ENCODE results near the gene RNF152. TPM values are rescaled to one million over a fixed set of nuclear protein-coding genes. Genes with fewer than 3 reads are reported as not detected.

The RNF152 gene
- total and polyA plus RNA-seq, 2 of the 13 experiments (the other 11 are each of a cell fraction or from before 2014, with no cell fraction given) = 0.04 TPM; not detected in 1

GRCh38 chr18:61841706-61842105 lies 51.1 kb downstream of the RNF152 start:
- Histone ChIP-seq H2AFZ (ENCODE audit: low read length) (no peak overlapping the region), H3K79me2 (ENCODE audit: insufficient read depth, low read length) (no peaks in the 10 kb centered on the region), H4K20me1 (ENCODE audit: insufficient read depth, low read length) (no peaks in the 10 kb centered on the region), H3K9me3 (ENCODE audit: low read length) (no peaks in the 10 kb centered on the region), H3K27ac (ENCODE audit: extremely low read length, insufficient read depth, low read length) (no peak overlapping the region), H3K36me3 (replicated peaks in 1 of 2; ENCODE audit: control insufficient read depth in 1 of 2, insufficient read depth in 2 of 2, low read length in 2 of 2) (no peaks in the 10 kb centered on the region), H3K4me3 (replicated peaks in 1 of 3; ENCODE audit: insufficient read depth in 1 of 3, low read depth in 2 of 3, low read length in 3 of 3) (no peak overlapping the region), H3K9ac (ENCODE audit: insufficient read depth, low read depth, low read length) (no peak overlapping the region), H3K27me3 (ENCODE audit: control insufficient read depth in 1 of 2, insufficient read depth in 2 of 2, low read length in 2 of 2) (no peaks in the 10 kb centered on the region), H3K4me1 (ENCODE audit: insufficient read depth, low read length) (no peaks in the 10 kb centered on the region), H3K4me2 (ENCODE audit: low read depth, low read length) (no peak overlapping the region)
- intact Hi-C loops (cut with micrococcal nuclease; ENCODE audit: unreplicated experiment) (no loop called here), in situ Hi-C loops (cut with HindIII; ENCODE audit: extremely low pct_ligation_motif_present, low pct_unique_long_range_greater_than_20kb) (no loop called here)
- DNase-seq (ENCODE audit: low spot score) = no peak
- WGBS (ENCODE audit: low lambda C conversion rate) = 42% methylated on average over 3 of the region's 3 CpGs
- FAIRE-seq = no peak
- ATAC-seq = no peak
- CTCF ChIA-PET (ENCODE audit: low intra/inter-chr PET ratio, low total read pairs) = no interaction called here
- no TSS peak for BruUV-seq (replicated peaks)
- TF ChIP-seq, protein P1, sequence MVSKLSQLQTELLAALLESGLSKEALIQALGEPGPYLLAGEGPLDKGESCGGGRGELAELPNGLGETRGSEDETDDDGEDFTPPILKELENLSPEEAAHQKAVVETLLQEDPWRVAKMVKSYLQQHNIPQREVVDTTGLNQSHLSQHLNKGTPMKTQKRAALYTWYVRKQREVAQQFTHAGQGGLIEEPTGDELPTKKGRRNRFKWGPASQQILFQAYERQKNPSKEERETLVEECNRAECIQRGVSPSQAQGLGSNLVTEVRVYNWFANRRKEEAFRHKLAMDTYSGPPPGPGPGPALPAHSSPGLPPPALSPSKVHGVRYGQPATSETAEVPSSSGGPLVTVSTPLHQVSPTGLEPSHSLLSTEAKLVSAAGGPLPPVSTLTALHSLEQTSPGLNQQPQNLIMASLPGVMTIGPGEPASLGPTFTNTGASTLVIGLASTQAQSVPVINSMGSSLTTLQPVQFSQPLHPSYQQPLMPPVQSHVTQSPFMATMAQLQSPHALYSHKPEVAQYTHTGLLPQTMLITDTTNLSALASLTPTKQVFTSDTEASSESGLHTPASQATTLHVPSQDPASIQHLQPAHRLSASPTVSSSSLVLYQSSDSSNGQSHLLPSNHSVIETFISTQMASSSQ (IDR thresholded peaks at IDR 0.05; ENCODE audit: low read depth) = no peak
- TF ChIP-seq, protein P1 (CRISPR knock-in tag; IDR thresholded peaks at IDR 0.05; ENCODE audit: borderline replicate concordance) = no peak
- TF ChIP-seq, protein P2, sequence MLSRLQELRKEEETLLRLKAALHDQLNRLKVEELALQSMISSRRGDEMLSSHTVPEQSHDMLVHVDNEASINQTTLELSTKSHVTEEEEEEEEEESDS (CRISPR knock-in tag; IDR thresholded peaks at IDR 0.05; ENCODE audit: borderline replicate concordance) = no peak
- TF ChIP-seq ZFYVE20 (CRISPR knock-in tag; IDR thresholded peaks at IDR 0.05; ENCODE audit: borderline replicate concordance, low read depth) (no peak), ARNT2 (CRISPR knock-in tag; IDR thresholded peaks at IDR 0.05; ENCODE audit: low read depth) (no peak), ZBTB20 (CRISPR knock-in tag; IDR thresholded peaks at IDR 0.05; ENCODE audit: borderline replicate concordance, low read depth) (no peak), REL (CRISPR knock-in tag; conservative IDR thresholded peaks at IDR 0.05) (no peak), FOXC1 (CRISPR knock-in tag; IDR thresholded peaks at IDR 0.05; ENCODE audit: borderline replicate concordance) (no peak), ZNF724P (CRISPR knock-in tag; IDR thresholded peaks at IDR 0.05; ENCODE audit: borderline replicate concordance) (no peak)
- TF ChIP-seq, protein P3, sequence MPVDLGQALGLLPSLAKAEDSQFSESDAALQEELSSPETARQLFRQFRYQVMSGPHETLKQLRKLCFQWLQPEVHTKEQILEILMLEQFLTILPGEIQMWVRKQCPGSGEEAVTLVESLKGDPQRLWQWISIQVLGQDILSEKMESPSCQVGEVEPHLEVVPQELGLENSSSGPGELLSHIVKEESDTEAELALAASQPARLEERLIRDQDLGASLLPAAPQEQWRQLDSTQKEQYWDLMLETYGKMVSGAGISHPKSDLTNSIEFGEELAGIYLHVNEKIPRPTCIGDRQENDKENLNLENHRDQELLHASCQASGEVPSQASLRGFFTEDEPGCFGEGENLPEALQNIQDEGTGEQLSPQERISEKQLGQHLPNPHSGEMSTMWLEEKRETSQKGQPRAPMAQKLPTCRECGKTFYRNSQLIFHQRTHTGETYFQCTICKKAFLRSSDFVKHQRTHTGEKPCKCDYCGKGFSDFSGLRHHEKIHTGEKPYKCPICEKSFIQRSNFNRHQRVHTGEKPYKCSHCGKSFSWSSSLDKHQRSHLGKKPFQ (CRISPR knock-in tag; IDR thresholded peaks at IDR 0.05; ENCODE audit: insufficient replicate concordance) = no peak
- TF ChIP-seq, protein P4, sequence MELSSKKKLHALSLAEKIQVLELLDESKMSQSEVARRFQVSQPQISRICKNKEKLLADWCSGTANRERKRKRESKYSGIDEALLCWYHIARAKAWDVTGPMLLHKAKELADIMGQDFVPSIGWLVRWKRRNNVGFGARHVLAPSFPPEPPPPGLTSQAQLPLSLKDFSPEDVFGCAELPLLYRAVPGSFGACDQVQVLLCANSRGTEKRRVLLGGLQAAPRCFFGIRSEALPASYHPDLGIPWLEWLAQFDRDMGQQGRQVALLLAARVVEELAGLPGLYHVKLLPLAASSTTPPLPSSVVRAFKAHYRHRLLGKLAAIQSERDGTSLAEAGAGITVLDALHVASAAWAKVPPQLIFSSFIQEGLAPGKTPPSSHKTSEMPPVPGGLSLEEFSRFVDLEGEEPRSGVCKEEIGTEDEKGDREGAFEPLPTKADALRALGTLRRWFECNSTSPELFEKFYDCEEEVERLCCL (CRISPR knock-in tag; IDR thresholded peaks at IDR 0.05; ENCODE audit: borderline replicate concordance) = no peak
- TF ChIP-seq, protein P5, sequence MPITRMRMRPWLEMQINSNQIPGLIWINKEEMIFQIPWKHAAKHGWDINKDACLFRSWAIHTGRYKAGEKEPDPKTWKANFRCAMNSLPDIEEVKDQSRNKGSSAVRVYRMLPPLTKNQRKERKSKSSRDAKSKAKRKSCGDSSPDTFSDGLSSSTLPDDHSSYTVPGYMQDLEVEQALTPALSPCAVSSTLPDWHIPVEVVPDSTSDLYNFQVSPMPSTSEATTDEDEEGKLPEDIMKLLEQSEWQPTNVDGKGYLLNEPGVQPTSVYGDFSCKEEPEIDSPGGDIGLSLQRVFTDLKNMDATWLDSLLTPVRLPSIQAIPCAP (CRISPR knock-in tag; IDR thresholded peaks at IDR 0.05; ENCODE audit: low read depth) = no peak
- POLR2A ChIA-PET = no interaction called here
